Dermis microvascular lymphatic vessel endothelial cell (primary cell): Measurements from ENCODE around the gene SLC51B. TPM values are rescaled to one million over a fixed set of nuclear protein-coding genes. Genes with fewer than 3 reads are reported as not detected.
A peak's percentile ranks its signal among the peaks of the same experiment; 100 is the strongest.
"Not testable (repeated sequence)": the region's sequence is repeated elsewhere in the genome, so short reads cannot be mapped to it uniquely, and the experiment has no call there.

ENCODE experiments used
- DNase-seq, 2 donors: peaks; one replicate each; pipeline versions ENCODE4 v3.0.0 to v3.0.0-alpha.2; 2010; ENCODE audit warnings: low read depth in 2 of 2
- total RNA-seq: library from RNA; depleted of rRNA; stranded (reverse); fragments of >200 nt; gene quantifications from 2 replicates; pipeline ENCODE4 v1.2.1, GENCODE V29; 2014

Gene SLC51B
- total RNA-seq, 1 donor from 2014 or later = not detected

DNA sequence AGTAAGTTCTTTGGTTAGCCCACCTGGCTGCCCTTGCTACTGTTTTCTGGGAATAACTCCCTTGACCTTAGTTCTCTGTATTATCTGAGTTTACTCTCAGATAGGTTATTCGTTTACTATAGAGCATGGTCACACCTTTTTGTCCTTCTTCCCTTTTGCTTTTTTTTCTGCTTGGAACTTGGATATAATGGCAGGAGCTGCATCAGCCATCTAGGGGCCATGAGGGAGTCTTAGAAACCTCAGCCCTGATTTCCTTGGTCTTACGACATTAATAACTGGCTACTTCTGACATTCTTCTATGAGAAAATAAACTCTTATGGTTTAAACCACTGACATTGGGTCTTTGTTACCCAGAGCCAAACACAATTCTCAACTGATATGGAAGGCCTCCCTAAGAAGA, 3.4 kb upstream of the SLC51B start:
- no peak for DNase-seq

DNA sequence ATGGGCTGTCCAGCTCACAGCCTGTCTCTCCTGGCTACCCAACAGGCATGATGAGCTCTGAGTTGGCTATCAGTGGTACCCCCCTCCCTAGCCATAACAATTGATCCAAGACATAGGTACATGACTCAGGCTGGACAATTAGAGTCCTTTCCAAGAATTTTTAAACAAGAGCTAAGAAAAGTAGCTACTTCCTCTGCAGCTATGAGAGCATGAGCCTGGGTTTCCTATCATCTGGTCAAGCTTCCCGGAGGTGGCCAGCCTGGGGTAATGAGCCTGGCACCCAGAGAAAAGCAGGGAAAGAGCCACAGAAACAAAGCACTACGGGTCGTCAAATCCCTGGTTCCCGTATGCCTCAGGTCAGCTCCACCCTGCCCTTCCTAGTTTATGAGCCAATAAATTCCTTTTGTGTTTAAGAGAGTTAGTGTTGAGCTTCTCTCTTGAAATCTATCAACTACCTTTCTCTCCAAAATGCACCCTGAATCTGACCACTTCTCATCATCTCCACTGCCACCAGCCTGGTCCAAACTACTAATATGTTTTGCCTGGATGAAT, 2.3 kb upstream of the SLC51B start:
- DNase-seq = no peak

- not testable (repeated sequence) for DNase-seq
These were observed 969 bp upstream of the SLC51B start for GRCh38 chr15:65044218-65044617.

DNA sequence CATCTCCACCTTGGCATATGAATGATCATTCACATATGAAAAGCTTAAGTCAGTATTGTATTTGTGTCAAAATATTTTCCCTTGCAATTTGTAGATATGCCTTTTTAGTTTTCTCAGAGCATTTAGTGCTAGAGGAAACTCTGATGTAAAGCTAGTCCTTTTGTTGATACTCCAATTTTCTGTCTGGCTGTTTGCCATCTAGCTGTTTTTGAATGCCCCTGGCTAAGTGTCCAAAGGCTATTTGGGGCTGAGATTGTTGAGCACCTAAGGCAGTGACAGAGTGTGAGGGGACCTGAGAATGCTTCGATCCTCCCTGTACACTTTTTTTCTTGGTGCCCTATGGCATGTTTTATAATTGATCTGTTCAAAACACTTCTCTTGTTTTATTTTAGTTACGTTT, 3.1 kb downstream of the SLC51B start:
- no peak for DNase-seq

- peak; percentile 92 to 93 for DNase-seq
These were observed 4.2 kb downstream of the SLC51B start for GRCh38 chr15:65049418-65049840.

DNA sequence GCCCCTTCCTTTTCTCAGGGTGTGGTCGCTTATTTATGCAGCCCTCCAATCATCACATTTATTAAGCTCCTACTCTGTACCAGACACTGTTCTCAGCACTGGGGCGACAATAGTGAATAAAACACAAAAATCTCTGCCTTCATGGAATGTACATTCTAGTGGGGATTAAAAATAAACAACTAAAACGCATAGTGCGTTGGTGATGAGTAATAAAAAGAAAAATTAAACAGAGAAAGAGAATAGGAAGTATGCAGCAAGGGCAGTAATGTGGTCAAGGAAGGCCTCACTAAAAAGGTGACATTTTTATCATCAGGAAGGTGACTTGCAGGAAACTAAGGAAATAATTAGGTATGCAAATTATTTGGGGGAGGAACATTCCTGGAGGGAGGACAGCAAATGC, 5.1 kb downstream of the SLC51B start:
- no peak for DNase-seq

- no peak for DNase-seq
These were observed 6.1 kb downstream of the SLC51B start for GRCh38 chr15:65051266-65051665.

GRCh38 chr15:65052956-65053355, 7.8 kb downstream of the SLC51B start:
- DNase-seq = no peak

DNA sequence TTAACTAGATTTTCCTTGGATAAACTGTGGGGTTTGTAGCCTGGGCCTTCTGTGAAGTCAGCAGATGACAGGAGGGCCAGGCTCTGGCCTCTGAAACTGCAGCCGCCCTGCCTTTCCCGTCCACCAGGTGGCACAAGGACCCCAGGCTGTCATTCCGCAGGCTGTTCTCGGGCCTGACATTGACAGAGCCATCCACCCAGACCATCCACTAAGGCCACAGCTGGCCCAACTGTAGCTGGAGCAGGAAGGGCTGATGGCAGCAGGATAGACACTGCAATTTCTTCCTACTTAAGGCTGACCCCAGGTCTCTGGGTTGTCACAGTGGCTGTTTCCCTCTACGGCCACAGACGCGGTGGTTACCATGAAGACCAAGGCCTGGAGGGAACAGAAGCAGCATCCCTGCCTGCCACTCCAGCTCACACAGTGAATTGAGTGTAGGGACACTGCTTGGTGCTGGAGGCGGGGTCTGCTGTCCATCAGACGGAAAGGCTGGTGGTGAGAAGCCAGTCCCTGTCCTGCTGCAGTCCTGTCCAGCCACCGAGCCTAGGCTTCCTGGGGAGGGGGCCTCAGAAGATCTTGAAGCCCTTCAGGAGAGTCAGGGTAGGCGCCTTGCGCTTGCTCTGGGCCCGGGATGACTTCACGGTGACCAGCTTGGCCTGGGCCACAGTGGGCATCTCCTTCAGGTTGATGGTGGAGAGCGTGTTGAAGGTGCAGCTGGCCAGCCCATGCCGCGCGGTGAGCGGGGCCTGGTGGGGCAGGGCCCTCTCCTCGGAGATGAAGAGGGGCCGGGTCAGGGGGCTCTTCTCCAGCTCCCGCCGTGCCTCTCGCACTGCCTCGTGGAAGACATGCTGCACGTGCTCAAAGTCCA, 9.4 kb downstream of the SLC51B start:
- DNase-seq = peak; percentile 51 to 65

- DNase-seq = no peak
These were observed 10.1 kb downstream of the SLC51B start for GRCh38 chr15:65055201-65055870.

GRCh38 chr15:65056106-65056505, 10.9 kb downstream of the SLC51B start:
- DNase-seq = no peak

DNA sequence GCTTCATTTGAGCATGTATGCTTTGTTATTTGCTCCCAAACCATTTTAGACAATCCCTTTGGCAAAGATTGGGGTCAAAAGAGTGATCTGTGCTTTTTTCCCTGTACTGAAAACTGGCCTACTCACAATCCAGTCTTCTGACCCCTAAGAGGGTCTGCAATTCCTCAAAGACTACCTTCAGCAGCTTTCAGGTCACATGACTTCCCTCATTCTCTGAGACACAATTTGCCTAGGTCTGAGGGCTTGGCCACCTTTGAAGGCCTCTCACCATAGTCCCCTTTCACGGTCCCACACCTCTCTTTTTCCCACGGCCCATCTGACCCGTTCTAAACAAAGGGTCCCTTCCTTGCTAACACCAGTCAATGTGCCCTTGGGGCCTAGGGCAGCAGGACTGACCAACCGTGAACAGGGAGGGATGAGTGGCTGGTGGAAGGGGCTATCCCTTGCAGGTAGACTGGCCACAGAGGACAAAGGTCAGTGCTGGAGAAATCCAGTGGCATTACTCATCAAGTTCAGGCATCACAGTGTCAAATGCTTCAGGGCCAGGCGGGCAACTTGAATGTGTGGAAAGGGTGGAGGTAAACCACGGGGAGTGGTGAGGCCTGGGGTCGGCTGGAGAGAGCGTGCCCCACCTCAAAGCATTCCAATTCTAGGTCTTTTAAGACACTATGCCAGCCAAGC, 11.8 kb downstream of the SLC51B start:
- no peak for DNase-seq

GRCh38 chr15:65057549-65057940, 12.4 kb downstream of the SLC51B start:
- no peak for DNase-seq

DNA sequence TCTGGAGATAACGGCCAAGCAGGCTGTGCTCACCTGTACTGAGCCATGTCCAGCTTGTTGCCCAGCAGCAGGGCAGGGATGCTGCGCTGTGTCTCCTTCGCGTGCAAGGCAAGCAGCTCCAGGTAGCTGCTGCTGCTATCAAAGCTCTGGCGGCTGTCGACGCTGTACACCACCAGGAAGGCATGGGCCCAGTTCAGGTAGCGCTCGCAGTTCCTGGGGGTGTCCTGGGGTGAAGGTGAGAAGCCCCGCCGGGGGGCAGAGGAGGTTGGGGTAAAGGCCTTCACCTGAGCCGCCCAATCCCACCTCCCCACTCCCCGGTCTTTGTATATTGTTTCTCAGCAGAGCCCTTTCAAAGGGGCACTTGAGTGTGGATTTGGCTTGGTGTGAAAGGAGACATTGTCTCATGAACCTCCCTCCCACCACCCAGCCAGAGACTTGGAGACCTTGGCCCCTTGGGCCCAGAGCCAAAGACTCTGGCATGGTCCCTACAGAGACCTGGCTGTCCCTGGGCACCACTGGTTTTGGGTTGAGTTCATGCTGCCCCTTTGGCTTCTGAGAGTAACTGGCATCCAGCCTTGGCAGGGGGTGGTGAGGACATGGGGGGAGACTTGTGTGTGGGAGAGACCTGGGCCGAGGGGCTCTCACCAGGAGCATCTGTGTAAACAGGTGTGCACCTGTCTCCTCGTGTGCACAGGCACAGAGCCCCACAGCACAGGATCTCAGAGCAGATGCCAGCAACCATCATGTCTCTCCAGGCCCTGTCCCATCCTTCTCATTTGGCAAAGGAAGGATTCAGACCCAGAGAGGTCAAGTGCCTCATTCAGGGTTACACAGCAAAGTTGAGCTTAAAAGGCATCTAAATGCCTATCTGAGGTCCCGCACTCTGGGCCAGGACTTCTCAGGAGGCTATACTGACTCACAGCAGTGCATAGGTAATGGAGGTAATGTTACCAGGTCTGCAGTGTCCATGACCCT, 13.5 kb downstream of the SLC51B start:
- DNase-seq = no peak

DNA sequence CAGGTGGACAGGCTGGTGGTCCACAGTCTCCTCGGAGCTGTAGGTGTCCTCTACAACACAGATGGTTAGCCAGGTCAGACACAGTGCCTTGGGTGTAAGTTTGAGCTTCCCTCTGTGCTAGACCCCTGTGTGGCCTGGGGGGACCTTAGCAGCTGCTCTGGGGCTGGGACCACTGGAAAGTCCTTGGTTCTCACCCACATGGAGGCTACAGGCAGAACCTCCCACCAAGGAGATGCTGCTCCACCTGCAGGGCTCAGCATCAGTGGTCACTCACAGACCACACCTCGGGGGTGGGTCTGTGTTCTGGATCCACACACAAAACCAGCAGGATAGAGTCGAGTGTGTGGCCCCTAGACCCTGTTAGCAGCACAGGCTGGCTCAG, 14.2 kb downstream of the SLC51B start:
- no peak for DNase-seq

DNA sequence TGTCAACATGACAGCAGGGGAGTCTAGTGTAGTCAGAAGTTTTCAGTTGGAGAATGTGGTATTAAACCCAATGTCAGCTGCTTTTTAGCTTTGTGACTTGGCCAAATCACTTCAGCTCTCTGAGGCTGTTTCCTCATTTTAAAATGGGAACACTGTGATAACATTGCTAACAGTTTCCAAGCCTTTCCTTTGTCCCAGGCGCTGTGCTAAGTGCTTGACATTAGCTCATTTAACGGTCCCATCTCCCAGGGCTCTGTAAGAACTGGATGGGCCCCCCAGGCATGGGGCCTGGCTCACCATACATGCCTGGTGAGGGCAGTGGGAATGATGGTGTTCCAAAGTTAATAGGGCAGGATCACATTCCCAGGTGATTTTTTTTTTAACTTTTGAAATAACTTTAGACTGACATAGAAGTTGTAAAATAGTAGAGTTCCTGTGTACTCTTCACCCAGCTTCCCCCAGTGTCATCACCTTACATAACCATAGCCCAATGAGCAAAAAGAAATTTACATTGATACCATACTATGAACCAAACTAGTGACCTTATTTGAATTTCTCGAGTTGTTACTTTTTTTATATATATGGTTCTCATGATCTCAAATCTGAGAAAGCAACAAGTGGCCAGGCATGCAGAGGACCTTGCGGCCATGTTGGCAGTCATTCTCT, 14.9 kb downstream of the SLC51B start:
- no peak for DNase-seq

DNA sequence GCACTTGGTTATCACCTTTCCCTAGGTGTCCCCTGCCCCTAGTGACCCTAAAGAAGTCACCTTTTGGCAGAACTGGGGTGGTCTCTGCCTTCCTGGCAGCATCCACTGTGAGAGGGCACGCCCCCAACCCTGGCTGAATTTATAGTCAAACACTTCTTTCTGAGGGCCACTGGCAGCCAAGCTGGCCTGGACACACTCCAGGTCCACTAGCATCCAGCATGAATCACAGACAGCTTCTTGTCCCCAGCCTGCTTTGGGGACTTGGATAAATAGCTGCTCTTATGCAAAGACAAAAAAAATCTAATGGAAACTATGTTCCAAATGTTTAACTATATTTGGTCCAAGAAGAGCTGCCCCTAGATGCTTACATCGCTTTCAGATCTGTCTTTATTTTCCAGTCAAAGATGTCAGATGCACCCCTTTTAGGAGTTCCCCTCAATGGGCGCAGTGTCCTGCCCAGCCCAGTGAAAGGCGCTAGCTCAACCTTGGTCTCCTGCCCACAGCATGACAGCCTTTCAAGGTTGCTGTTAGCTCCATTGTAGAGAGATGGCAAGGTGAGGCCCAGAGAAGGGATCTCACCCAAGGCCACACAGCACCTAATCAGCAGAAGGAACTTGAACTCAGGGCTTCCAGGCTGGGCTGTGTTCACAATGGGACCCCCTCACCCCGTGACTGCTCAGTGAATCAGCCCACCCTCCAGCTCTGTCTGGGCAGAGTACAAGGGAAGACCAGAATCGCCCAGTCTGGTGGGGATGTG, 15.6 kb downstream of the SLC51B start:
- no peak for DNase-seq

DNA sequence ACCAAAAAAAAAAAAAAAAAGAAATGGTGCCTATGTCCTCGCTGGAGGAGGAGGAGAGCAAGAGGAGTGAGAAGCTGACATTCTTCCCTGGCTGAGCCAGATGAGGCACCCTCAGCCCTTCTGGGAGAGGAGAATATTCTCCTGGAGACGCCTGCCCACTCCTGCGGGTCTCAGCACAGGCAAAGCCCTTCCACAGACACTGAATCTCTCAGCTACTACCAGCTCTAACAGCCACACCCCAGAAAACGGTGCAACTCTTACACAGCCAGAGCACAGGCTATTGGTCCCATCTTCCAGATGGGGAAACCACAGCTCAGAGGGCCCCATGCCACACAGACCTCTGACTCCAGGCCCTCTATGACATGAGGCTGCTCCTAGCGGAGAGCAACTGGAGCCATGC, 16.9 kb downstream of the SLC51B start:
- no peak for DNase-seq

DNA sequence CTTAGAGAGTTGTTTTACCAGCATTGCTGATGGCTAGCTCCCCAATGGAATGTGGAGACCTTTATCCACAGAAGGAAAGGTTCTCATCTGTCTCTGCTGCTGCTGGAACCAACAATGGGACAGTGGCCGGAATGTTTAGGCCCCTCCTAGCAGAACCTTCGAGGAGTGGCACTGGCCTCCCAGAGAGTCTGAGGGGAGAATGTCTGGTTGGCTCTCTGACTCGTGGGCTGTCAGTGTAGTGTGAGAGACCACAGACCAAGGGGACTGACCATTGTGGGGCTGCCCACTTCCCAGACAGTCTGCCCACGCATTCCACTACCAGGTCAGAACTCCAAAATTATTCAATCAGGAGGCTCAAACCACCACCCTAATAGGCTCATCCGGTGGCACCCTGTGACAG, 17.5 kb downstream of the SLC51B start:
- DNase-seq = no peak
